Measurements from ENCODE around the gene KCNAB2. TPM values are rescaled to one million over a fixed set of nuclear protein-coding genes. Genes with fewer than 3 reads are reported as not detected.

Gene KCNAB2
- total RNA-seq, 6 experiments from 2014 or later: 8.0 to 12.6 (median 10.7) TPM

GRCh38 chr1:6124341-6124740 is 78.7 kb downstream of the KCNAB2 start:
- H3K36me3 Mint-ChIP-seq (ENCODE audit: low read depth): no peaks in the 10 kb centered on the region
- no peak overlapping the region for H3K4me3 Mint-ChIP-seq
- peaks cover 15% of the 10 kb centered on the region for H3K27me3 Mint-ChIP-seq (ENCODE audit: insufficient read depth)
- H3K9me3 Mint-ChIP-seq: no peaks in the 10 kb centered on the region
- DNase-seq: no peak
- no peak overlapping the region for H3K27ac Mint-ChIP-seq
- H3K4me1 Mint-ChIP-seq (ENCODE audit: low read depth): no peaks in the 10 kb centered on the region
- no peak for TF ChIP-seq CTCF (IDR thresholded peaks at IDR 0.05)

DNA sequence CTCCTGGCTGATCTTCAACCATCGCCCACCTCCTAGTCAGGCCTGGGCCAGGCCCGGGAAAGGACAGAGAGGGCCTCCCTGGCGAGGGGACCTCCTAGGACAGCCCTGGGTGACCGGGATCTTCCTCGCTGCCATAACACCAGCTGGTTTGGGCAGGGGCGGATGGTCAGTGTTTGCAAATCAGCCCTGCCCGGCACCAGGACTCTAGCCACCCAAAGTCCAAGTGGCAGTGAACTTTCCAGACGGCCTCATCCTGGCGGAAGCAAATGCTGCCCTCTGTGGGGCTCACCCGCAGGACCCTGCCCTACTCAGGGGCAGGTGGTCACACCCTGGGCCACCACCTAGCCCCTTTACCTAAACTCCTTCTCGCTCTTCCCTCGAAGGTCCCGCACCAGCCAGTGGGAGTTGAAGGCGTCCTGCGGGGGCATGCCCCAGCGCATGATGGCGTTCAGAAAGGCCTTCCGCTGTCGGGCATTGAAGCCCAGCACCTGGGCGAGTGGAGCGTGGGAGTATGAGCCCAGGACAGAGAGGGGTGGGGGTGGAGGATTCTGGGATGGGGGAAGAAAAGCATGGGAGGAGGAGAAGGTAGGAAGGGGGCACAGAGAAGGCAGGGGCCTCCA is 79.2 kb downstream of the KCNAB2 start:
- Mint-ChIP-seq H3K9me3 (no peaks in the 10 kb centered on the region), H3K27me3 (ENCODE audit: insufficient read depth) (peaks cover 15% of the 10 kb centered on the region), H3K27ac (no peak overlapping the region), H3K4me3 (no peak overlapping the region), H3K36me3 (ENCODE audit: low read depth) (no peaks in the 10 kb centered on the region), H3K4me1 (ENCODE audit: low read depth) (no peaks in the 10 kb centered on the region)
- no peak for DNase-seq
- TF ChIP-seq CTCF (IDR thresholded peaks at IDR 0.05): no peak

- no peak overlapping the region for H3K4me3 Mint-ChIP-seq
- no peaks in the 10 kb centered on the region for H3K36me3 Mint-ChIP-seq (ENCODE audit: low read depth)
- DNase-seq: no peak
- no peak overlapping the region for H3K27ac Mint-ChIP-seq
- H3K27me3 Mint-ChIP-seq (ENCODE audit: insufficient read depth): peaks cover 17% of the 10 kb centered on the region
- TF ChIP-seq CTCF (IDR thresholded peaks at IDR 0.05): no peak
- no peaks in the 10 kb centered on the region for H3K4me1 Mint-ChIP-seq (ENCODE audit: low read depth)
- H3K9me3 Mint-ChIP-seq: no peaks in the 10 kb centered on the region
These were observed 79.7 kb downstream of the KCNAB2 start for GRCh38 chr1:6125366-6125765.

- no peaks in the 10 kb centered on the region for H3K4me1 Mint-ChIP-seq (ENCODE audit: low read depth)
- peaks cover 17% of the 10 kb centered on the region for H3K27me3 Mint-ChIP-seq (ENCODE audit: insufficient read depth)
- no peak overlapping the region for H3K27ac Mint-ChIP-seq
- no peak for TF ChIP-seq CTCF (IDR thresholded peaks at IDR 0.05)
- H3K4me3 Mint-ChIP-seq: no peak overlapping the region
- H3K36me3 Mint-ChIP-seq (ENCODE audit: low read depth): no peaks in the 10 kb centered on the region
- no peak for DNase-seq
- no peaks in the 10 kb centered on the region for H3K9me3 Mint-ChIP-seq
These were observed 80.3 kb downstream of the KCNAB2 start for GRCh38 chr1:6126028-6126427.

GRCh38 chr1:6126521-6127067 is 80.9 kb downstream of the KCNAB2 start:
- Mint-ChIP-seq H3K36me3 (ENCODE audit: low read depth) (no peaks in the 10 kb centered on the region), H3K27me3 (ENCODE audit: insufficient read depth) (peaks cover 18% of the 10 kb centered on the region), H3K27ac (no peak overlapping the region), H3K4me3 (no peak overlapping the region), H3K4me1 (ENCODE audit: low read depth) (no peaks in the 10 kb centered on the region), H3K9me3 (no peaks in the 10 kb centered on the region; the same call in 1 of the 2 replicates)
- TF ChIP-seq CTCF (IDR thresholded peaks at IDR 0.05): no peak
- no peak for DNase-seq
